Fibroblast of the aortic adventitia (primary cell): Measurements from ENCODE around the gene PTPRG. TPM values are rescaled to one million over a fixed set of nuclear protein-coding genes. Genes with fewer than 3 reads are reported as not detected.

Experiments used
- DNase-seq: peaks from one replicate; pipeline ENCODE4 v3.0.0-alpha.2; 2010; ENCODE audit warnings: low read depth
- H3K4me3 ChIP-seq: 2 replicates; pipeline ENCODE4 v1.5.1; 2011; ENCODE audit warnings: low read depth, mild to moderate bottlenecking, control low read depth, low read length, moderate library complexity
- total RNA-seq: library from RNA; depleted of rRNA; stranded (reverse); fragments of >200 nt; gene quantifications from 2 replicates; pipeline ENCODE4 v1.2.3, GENCODE V29; 2012; ENCODE audit warnings: low replicate concordance
- TF ChIP-seq, protein P1 (sequence below): IDR thresholded peaks from 2 replicates; pipeline ENCODE4 v1.5.1; 2011; ENCODE audit warnings: mild to moderate bottlenecking, low read length, control low read depth, inconsistent platforms; ENCODE audit not compliant: insufficient read depth

PTPRG gene
- total RNA-seq, 1 donor, result 52.0 TPM

DNA sequence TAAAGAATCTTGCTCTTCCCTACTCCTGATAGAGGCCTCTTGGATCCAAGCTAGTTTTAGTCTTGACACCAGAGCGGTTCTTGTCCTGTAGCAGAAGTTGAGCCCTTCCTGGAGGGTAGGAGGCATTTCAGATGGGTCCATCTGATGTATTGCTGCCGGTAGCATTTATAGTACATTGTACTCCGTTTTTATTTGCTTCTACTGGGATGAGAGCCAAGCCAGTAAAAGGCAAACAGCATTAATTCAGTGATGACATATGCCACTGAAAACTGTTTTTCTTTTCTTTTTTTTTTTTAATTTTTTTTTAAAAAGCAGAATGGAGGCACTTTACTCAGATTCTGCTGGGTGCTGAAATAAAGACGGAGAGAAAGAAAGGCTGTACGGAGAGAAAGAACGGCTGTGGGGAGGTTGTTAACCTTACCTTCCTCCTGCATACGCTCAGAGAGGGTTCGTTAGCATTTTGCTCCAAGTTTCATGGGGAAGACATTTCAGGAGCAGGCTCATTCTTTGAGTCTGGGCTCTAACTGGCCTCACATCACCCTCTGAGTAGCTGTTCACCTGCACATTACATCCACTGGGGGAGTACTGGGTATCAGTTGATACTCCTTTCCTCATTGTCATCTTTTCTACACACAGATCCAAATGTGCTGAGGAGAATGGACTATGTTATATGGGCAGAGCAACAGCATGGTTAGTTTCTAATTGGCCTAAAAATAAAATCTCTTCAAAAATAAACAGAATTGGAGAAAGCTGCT, 650.5 kb downstream of the PTPRG start:
- H3K4me3 ChIP-seq, result no peak overlapping the region
- TF ChIP-seq, protein P1, sequence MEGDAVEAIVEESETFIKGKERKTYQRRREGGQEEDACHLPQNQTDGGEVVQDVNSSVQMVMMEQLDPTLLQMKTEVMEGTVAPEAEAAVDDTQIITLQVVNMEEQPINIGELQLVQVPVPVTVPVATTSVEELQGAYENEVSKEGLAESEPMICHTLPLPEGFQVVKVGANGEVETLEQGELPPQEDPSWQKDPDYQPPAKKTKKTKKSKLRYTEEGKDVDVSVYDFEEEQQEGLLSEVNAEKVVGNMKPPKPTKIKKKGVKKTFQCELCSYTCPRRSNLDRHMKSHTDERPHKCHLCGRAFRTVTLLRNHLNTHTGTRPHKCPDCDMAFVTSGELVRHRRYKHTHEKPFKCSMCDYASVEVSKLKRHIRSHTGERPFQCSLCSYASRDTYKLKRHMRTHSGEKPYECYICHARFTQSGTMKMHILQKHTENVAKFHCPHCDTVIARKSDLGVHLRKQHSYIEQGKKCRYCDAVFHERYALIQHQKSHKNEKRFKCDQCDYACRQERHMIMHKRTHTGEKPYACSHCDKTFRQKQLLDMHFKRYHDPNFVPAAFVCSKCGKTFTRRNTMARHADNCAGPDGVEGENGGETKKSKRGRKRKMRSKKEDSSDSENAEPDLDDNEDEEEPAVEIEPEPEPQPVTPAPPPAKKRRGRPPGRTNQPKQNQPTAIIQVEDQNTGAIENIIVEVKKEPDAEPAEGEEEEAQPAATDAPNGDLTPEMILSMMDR, result no peak
- DNase-seq, result no peak

DNA sequence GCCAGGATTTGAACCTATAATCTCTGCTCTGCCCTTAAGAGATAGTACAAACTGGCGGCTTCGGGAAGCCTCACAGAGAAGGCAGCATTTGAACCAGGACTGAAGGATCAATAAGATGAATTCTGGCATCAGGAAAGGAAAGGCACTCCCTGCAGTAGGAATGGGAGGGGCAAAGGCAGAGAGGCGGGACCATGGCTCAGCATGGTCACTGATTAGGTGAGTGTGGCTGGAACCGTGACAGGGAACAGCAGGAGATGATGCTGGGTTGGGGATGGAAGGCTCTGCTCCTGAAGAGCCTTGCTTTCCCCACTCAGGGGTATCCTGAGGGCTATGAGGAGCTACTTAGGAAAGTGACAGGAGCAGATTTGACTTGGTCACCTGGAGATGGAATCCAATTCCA, 653.5 kb downstream of the PTPRG start:
- DNase-seq, result no peak
- H3K4me3 ChIP-seq, result no peak overlapping the region
- TF ChIP-seq, protein P1, result no peak

DNA sequence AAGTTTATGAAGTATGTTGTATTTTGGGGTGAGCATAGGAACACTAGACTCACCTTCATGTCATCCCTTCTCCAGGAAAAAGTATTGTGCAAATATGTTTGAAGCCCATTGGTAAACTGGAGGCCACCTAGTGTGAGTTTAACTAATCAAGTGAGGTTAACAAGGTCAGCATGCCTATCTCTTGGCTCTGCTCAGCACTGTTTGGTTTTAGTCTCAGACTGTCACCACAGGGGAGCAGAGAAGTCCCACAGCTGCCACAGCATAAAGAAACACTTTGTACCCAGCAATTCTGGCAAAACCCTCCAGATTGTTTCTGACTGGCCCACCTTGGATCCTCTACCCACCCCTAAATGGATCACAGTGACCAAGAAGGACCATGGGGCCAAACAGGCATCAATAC, 659.2 kb downstream of the PTPRG start:
- no peak for DNase-seq
- TF ChIP-seq, protein P1, result no peak

DNA sequence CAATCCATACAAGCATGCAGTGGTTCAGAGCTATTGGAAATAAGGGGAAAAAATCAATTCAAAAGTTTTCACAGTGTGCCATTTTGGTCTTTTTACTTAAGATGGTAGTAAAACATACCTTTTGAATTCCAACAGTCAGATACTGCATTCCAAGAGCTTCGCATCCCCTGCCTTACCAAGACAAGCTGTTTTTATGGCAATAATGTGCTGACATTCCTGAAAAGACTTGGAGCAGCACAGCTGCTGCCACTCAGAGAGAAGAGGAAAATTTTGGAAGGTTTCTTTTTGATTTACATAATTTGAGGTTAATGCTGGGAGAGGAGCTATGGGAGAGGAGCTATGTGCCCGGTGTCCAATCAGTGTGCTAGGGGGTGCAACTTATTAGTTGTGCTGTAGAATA, 663.7 kb downstream of the PTPRG start:
- no peak for DNase-seq
- no peak overlapping the region for H3K4me3 ChIP-seq
- TF ChIP-seq, protein P1, result no peak

More for the DNA sequence above, 659.2 kb downstream of the PTPRG start:
- H3K4me3 ChIP-seq, result no peak overlapping the region

DNA sequence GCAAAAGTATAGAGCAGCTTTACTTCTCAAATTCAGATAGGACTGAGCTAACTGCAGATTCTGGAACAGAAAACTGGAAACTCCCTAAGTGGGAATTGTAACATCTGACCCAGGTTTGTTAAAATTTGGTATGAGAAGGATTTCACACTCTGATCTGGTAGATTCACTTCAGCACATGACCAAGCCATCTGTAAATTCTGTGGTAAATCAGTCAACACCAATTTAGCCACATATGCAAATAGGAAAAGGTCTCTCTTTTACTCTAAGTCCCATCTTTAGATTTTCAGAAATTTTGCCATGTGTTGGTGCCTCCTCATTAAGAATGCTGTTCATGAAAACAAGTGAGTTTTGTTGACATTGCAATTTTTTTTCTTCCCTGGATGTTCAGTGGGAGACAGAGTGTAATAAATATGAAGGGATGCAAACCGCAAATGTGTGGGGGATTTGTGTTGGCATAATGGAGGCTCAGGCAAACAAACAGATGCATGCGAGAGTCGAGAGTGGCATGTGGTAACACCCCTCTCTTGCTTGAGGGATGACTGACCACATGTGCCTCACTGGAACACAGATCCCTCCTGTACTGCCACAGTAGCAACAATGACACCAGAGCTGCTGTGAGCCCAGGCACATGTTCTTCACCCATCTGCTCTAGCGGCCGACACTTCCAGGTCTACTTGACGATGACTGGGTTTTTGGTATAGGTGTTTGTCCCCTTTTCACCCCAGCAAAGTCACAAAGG, 665.4 kb downstream of the PTPRG start:
- no peak overlapping the region for H3K4me3 ChIP-seq
- TF ChIP-seq, protein P1, result no peak
- no peak for DNase-seq

DNA sequence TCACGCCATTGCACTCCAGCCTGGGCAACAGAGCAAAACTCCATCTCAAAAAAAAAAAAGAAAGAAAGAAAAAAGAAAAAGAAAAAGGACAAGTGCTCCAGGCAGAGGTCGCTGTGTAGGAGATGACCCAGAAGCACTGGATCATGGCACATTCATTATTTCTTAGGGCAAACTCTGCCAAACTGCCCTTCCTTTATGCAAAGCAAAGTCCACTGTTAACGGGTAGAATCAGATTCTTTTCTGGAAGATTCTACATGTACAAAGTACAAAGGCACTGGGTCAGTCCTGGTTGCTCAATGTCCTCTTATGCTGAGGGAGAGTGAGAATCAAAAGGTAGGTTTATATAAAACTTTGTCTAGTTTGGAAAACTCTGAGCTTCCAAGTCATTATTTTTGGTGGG, 667.1 kb downstream of the PTPRG start:
- TF ChIP-seq, protein P1, result no peak
- DNase-seq, result no peak
- H3K4me3 ChIP-seq, result no peak overlapping the region
